Lower leg skin (tissue), 3 donors: ENCODE results near the gene GRIN2A.

Experiments used
- POLR2A ChIP-seq, 2 donors: fragments of 450-650 bp; IDR thresholded peaks; one replicate each; pipeline ENCODE4 v1.6.1; 2016 to 2017; ENCODE audit warnings: antibody characterized with exemption in 2 of 2, mild to moderate bottlenecking in 1 of 2, moderate library complexity in 1 of 2
- TF ChIP-seq, protein P1 (sequence below), 3 donors: fragments of 450-650 bp; IDR thresholded peaks; one replicate each; pipeline ENCODE4 v1.5.1; 2016; ENCODE audit warnings: antibody characterized with exemption in 3 of 3, mild to moderate bottlenecking in 3 of 3, moderate library complexity in 2 of 3

DNA sequence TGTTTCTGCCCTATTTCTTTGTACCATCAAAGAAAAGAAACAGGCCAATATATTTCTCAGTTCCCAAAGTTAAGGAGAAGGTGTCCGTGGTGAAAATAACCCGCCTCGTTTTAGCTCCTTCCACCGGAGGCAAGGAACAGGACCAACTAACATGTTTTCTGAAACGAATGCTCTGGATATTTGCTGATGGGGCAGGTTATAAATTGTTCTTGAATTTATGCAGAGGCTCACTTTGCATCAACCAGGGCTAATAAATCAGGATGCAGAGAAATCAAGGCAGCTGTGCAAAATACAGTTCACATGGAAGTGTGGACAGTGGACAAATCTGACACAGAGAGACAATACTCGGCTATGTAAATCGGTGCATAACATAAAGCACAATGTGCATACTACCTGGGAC is 189.8 kb downstream of the GRIN2A start:
- TF ChIP-seq, protein P1, sequence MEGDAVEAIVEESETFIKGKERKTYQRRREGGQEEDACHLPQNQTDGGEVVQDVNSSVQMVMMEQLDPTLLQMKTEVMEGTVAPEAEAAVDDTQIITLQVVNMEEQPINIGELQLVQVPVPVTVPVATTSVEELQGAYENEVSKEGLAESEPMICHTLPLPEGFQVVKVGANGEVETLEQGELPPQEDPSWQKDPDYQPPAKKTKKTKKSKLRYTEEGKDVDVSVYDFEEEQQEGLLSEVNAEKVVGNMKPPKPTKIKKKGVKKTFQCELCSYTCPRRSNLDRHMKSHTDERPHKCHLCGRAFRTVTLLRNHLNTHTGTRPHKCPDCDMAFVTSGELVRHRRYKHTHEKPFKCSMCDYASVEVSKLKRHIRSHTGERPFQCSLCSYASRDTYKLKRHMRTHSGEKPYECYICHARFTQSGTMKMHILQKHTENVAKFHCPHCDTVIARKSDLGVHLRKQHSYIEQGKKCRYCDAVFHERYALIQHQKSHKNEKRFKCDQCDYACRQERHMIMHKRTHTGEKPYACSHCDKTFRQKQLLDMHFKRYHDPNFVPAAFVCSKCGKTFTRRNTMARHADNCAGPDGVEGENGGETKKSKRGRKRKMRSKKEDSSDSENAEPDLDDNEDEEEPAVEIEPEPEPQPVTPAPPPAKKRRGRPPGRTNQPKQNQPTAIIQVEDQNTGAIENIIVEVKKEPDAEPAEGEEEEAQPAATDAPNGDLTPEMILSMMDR (IDR thresholded peaks at IDR 0.05): no peak
- TF ChIP-seq POLR2A (IDR thresholded peaks at IDR 0.05): no peak
